Immature natural killer cell (primary cell): ENCODE measurements around the gene BCO2. TPM values are rescaled to one million over a fixed set of nuclear protein-coding genes. Genes with fewer than 3 reads are reported as not detected.

Source experiments
- DNase-seq, 3 donors: peaks; one replicate each; pipeline ENCODE4 v3.0.0; 2022; ENCODE audit warnings: mixed read lengths in 1 of 3
- H3K27ac Mint-ChIP-seq, 6 donors: one replicate each; pipeline ENCODE4 v1.8.0; 2020; ENCODE audit warnings: mixed read lengths in 6 of 6, mild to moderate bottlenecking in 5 of 6, inconsistent platforms in 4 of 6, moderate library complexity in 3 of 6
- H3K27me3 Mint-ChIP-seq, 3 donors: one replicate each; pipeline ENCODE4 v1.8.0; 2020 to 2021; ENCODE audit warnings: low read depth in 3 of 3, mild to moderate bottlenecking in 3 of 3, mixed read lengths in 3 of 3, moderate library complexity in 3 of 3, inconsistent platforms in 1 of 3
- H3K36me3 Mint-ChIP-seq, 3 donors: one replicate each; pipeline ENCODE4 v1.8.0; 2020; ENCODE audit warnings: mixed read lengths in 3 of 3, inconsistent platforms in 2 of 3, mild to moderate bottlenecking in 2 of 3
- H3K4me1 Mint-ChIP-seq, 2 donors: one replicate each; pipeline ENCODE4 v1.8.0; 2020; ENCODE audit warnings: inconsistent platforms in 2 of 2, mild to moderate bottlenecking in 2 of 2, mixed read lengths in 2 of 2, moderate library complexity in 1 of 2
- H3K4me3 Mint-ChIP-seq, 5 donors: one replicate each; pipeline ENCODE4 v1.8.0; 2020; ENCODE audit warnings: mild to moderate bottlenecking in 5 of 5, mixed read lengths in 5 of 5, inconsistent platforms in 3 of 5, moderate library complexity in 3 of 5
- H3K9me3 Mint-ChIP-seq, 6 donors: one replicate each; pipeline ENCODE4 v1.8.0; 2020; ENCODE audit warnings: mild to moderate bottlenecking in 6 of 6, mixed read lengths in 6 of 6, inconsistent platforms in 4 of 6, moderate library complexity in 3 of 6
- polyA plus RNA-seq, 3 donors: library from polyadenylated mRNA; unstranded; fragments of 300-500 nt; fragmentation: Illumina TruSeq; gene quantifications; one replicate each; pipeline ENCODE4 v1.2.3, GENCODE V29; 2021

The BCO2 gene
- polyA plus RNA-seq, 3 donors from 2014 or later: 0.41 to 2.7 (median 2.1) TPM

DNA sequence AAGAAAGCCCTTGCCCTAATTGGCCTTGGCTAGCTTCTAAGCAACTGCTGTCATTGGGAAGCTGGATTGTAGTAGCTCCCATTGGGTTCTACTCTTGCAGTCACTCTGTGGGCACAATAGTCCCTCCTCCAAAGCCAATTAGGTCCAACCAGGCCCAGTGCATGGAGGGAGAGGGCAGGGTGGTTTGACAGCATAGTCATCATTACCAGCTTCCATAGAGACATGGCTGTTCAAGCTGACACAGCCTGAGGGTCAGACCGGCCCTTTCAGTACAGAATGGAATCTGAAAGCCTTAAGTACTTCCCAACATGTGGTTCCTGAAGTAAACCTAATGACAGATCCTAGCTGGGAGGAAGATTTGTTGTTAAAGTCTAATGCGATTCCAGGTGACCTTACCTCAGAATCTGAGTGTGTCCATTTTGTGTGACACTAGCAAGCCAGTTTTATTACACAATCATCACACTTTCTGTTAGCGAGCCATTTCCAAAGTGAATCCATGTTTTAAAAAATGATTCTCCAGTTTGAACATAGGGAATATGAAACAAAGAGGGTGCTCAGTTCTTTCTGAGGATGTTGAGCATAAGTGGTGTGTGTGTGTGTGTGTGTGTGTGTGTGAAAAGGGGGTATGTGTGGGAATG is 78.4 kb downstream of the BCO2 start:
- Mint-ChIP-seq H3K9me3 (no peaks in the 10 kb centered on the region), H3K36me3 (peaks cover 0 to 4% (median 0%) of the 10 kb centered on the region in 3 donors), H3K27me3 (no peaks in the 10 kb centered on the region), H3K4me1 (no peaks in the 10 kb centered on the region), H3K27ac (no peak overlapping the region), H3K4me3 (no peak overlapping the region)
- no peak for DNase-seq

DNA sequence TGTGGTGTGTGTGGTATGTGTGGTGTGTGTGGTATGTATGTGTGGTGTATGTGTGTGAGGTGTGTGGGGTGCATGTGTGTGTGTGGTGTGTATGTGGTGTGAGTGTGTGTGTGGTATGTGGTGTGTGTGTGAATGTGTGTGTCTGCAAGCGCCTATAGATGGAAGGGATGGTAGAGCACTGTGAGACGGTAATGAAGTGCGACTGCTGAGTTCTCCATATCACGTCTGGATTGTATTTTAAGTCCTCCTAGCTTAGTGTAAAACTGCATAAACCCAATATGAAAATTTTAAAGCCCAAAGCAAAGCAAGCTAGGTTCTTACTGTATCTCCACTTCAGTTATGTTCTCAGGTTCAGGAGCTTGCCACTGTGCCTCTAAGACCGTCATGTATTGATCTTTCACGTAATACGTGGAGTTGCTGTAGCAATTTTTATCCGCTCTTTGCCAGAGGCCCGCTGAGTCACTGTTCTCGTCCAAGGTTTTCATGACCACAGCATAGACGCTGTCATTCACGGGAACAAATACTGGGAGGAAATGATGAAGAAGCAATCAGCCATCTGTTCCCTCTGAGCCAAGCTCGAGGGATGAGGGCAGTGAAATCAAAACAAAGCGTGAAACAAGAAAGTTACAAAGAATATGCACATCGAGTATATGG is 79.9 kb downstream of the BCO2 start:
- Mint-ChIP-seq H3K9me3 (no peaks in the 10 kb centered on the region), H3K27ac (no peak overlapping the region)

GRCh38 chr11:112260490-112260889 is 85.2 kb downstream of the BCO2 start, which contains the start of gene PLET1:
PLET1 (minus strand) TSS chr11:112260860; CDS start chr11:112260589, 271 bp downstream.
- no peaks in the 10 kb centered on the region for H3K27me3 Mint-ChIP-seq
- H3K4me1 Mint-ChIP-seq: no peaks in the 10 kb centered on the region
- DNase-seq: no peak
- H3K4me3 Mint-ChIP-seq: no peak within 1 kb of the TSS
- H3K36me3 Mint-ChIP-seq: peaks cover 4 to 11% (median 9%) of the 10 kb centered on the region in 3 donors
- H3K9me3 Mint-ChIP-seq: no peaks in the 10 kb centered on the region
- no peak within 1 kb of the TSS for H3K27ac Mint-ChIP-seq

More for the DNA sequence above, 79.9 kb downstream of the BCO2 start:
- Mint-ChIP-seq H3K27me3 (no peaks in the 10 kb centered on the region), H3K36me3 (peaks cover 0 to 8% (median 4%) of the 10 kb centered on the region in 3 donors), H3K4me1 (no peaks in the 10 kb centered on the region), H3K4me3 (no peak overlapping the region)
- no peak for DNase-seq

- no peak for DNase-seq
- Mint-ChIP-seq H3K4me1 (no peaks in the 10 kb centered on the region), H3K27me3 (peaks cover 0 to 2% (median 2%) of the 10 kb centered on the region in 3 donors), H3K36me3 (peaks cover 3 to 10% (median 4%) of the 10 kb centered on the region in 3 donors), H3K4me3 (no peak overlapping the region), H3K9me3 (no peaks in the 10 kb centered on the region), H3K27ac (no peak overlapping the region)
These were observed 90.5 kb downstream of the BCO2 start for GRCh38 chr11:112265659-112266409.

- Mint-ChIP-seq H3K36me3 (peaks cover 0 to 5% (median 4%) of the 10 kb centered on the region in 3 donors), H3K4me3 (no peak overlapping the region), H3K27ac (no peak overlapping the region), H3K27me3 (peaks cover 0 to 2% (median 2%) of the 10 kb centered on the region in 3 donors), H3K9me3 (no peaks in the 10 kb centered on the region), H3K4me1 (no peaks in the 10 kb centered on the region)
- DNase-seq: no peak
These were observed 91.1 kb downstream of the BCO2 start for GRCh38 chr11:112266410-112266778.

- Mint-ChIP-seq H3K27ac (no peak overlapping the region), H3K27me3 (peaks cover 0 to 2% (median 2%) of the 10 kb centered on the region in 3 donors)
- no peak for DNase-seq
These were observed 91.9 kb downstream of the BCO2 start for GRCh38 chr11:112267188-112267591.

GRCh38 chr11:112268406-112268805 is 93.1 kb downstream of the BCO2 start:
- no peak for DNase-seq
- Mint-ChIP-seq H3K4me1 (no peaks in the 10 kb centered on the region), H3K4me3 (no peak overlapping the region), H3K27ac (no peak overlapping the region), H3K27me3 (peaks cover 0 to 2% (median 2%) of the 10 kb centered on the region in 3 donors), H3K36me3 (peaks cover 0 to 5% (median 4%) of the 10 kb centered on the region in 3 donors), H3K9me3 (no peaks in the 10 kb centered on the region)

More at GRCh38 chr11:112267188-112267591, 91.9 kb downstream of the BCO2 start:
- H3K4me1 Mint-ChIP-seq: no peaks in the 10 kb centered on the region
- H3K4me3 Mint-ChIP-seq: no peak overlapping the region
- H3K36me3 Mint-ChIP-seq: peaks cover 0 to 5% (median 4%) of the 10 kb centered on the region in 3 donors
- no peaks in the 10 kb centered on the region for H3K9me3 Mint-ChIP-seq

Other genes starting within 250 kb of the BCO2 start
- gene DIXDC1, start 238.2 kb upstream of the BCO2 start, polyA plus RNA-seq: not detected
- 10 to 100 TPM; 13.6 to 21.5 (median 20.7) TPM for gene DLAT, start 150.1 kb upstream of the BCO2 start, polyA plus RNA-seq
- gene PIH1D2, start 101.5 kb upstream of the BCO2 start, polyA plus RNA-seq: not detected
- 10 to 100 TPM in 2 of 3 donors, 1 to 10 TPM in 1; 5.9 to 13.7 (median 11.4) TPM for gene NKAPD1, start 101.2 kb upstream of the BCO2 start, polyA plus RNA-seq
- gene TIMM8B, start 88.8 kb upstream of the BCO2 start, polyA plus RNA-seq: 100 to 1,000 TPM in 1 of 3 donors, 10 to 100 TPM in 2; 82.9 to 153 (median 90.7) TPM
- 100 to 1,000 TPM; 158 to 341 (median 192) TPM for gene SDHD, start 88.6 kb upstream of the BCO2 start, polyA plus RNA-seq
- gene IL18, start 11.4 kb upstream of the BCO2 start, polyA plus RNA-seq: 10 to 100 TPM in 2 of 3 donors, 1 to 10 TPM in 1; 6.8 to 20.4 (median 11.2) TPM
- gene TEX12, start 8.1 kb upstream of the BCO2 start, polyA plus RNA-seq: under 1 TPM in 1 of 3 donors, not detected in 2; 0.78 TPM
- gene PTS, start 50.9 kb downstream of the BCO2 start, polyA plus RNA-seq: 10 to 100 TPM; 14.5 to 34.1 (median 25.4) TPM
- not detected for gene PLET1, start 85.3 kb downstream of the BCO2 start, polyA plus RNA-seq